ENCODE data around the gene LRP5. TPM values are rescaled to one million over a fixed set of nuclear protein-coding genes. Genes with fewer than 3 reads are reported as not detected.

The LRP5 gene
- total RNA-seq = 0.42 TPM

DNA sequence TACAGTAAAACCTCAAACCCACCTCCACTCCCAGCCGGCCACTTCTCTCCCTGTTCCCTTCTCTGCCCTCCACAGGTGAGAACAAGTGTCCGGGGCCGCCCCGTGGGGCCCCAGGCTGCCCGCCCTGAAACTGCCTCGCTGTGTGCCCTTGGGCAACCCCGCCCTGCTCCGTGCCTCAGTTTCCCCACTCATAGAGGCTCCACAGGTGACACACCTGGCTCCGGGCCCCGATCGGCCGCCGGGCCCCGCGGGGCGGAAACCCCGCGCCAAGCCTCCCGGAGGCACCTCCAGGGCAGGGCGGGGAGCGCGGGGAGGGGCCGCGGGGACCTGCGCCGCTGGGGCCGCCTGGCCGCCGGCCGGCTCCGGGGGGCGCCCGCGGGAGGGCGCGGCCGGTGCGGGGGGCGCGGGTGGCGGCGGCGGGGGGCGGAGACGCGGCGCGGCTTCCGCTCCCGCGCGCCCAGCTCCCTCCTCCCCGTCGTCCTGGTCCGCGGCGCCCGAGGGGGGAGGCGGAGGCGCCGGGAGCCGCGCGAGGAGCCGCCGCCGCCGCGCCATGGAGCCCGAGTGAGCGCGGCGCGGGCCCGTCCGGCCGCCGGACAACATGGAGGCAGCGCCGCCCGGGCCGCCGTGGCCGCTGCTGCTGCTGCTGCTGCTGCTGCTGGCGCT lies at the start of gene LRP5:
Gene LRP5, plus strand, starts transcription at position 475 of the 663 bp plus-strand sequence. Its CDS starts 124 bp downstream, at position 599.
- H3K9me3 ChIP-seq (ENCODE audit: low read depth, low read length) = no peaks in the 10 kb centered on the region
- peak within 1 kb of the TSS; percentile 32 for H3K4me3 ChIP-seq (ENCODE audit: low read length)
- peaks cover 28% of the 10 kb centered on the region for H3K27me3 ChIP-seq (ENCODE audit: insufficient read depth, low read length)
- H3K4me1 ChIP-seq (ENCODE audit: insufficient read depth, low read length) = peaks cover 17% of the 10 kb centered on the region

DNA sequence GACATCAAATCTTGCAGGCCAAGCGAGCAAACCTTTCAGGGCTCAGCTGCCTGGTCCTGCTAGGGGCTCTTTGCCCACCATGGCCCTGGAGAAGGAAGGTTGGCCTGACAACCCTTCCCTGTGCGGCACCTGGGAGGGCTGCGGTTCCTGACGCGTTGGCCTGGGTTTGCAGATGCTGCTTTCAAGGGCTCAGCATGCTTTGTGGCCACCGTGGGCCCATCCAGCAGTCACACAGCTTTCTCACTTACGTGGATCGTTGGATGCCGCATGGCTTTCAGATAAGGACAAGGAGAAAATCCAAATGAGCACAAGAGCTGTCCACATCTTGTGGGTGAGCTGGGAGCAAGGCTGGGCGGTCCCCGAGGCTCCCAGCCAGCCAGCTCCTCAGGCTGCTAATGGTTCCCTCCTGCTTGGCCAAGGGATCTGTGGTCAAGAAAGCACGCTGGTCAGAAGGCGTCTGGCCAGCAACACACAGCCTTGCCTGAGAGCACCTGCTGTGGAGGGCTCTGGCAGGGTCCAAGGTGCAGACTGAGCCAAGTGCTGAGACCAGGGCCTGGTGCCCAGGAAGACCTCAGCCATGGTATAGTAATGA lies 48.9 kb upstream of the LRP5 start:
- Histone ChIP-seq H3K9me3 (ENCODE audit: low read depth, low read length) (no peaks in the 10 kb centered on the region), H3K4me1 (ENCODE audit: insufficient read depth, low read length) (peaks cover 36% of the 10 kb centered on the region), H3K27me3 (ENCODE audit: insufficient read depth, low read length) (no peaks in the 10 kb centered on the region), H3K4me3 (ENCODE audit: low read length) (no peak overlapping the region)

DNA sequence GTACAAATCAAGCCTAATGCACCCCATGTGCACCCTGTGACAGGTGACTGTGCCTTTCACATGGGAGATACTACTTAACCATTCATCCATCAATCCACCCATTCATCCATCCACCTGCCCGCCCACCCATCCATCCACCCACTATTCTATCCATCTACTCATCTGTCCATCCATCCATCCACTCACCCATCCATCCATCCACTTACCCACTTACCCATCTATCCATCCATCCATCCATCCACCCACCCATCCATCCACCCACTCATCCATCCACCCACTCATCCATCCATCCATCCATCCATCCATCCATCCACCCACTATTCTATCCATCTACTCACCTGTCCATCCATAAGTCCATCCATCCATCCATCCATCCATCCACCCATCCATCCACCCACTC lies 48.1 kb upstream of the LRP5 start:
- Histone ChIP-seq H3K9me3 (ENCODE audit: low read depth, low read length) (no peaks in the 10 kb centered on the region), H3K4me3 (ENCODE audit: low read length) (no peak overlapping the region), H3K27me3 (ENCODE audit: insufficient read depth, low read length) (no peaks in the 10 kb centered on the region), H3K4me1 (ENCODE audit: insufficient read depth, low read length) (peaks cover 36% of the 10 kb centered on the region)

DNA sequence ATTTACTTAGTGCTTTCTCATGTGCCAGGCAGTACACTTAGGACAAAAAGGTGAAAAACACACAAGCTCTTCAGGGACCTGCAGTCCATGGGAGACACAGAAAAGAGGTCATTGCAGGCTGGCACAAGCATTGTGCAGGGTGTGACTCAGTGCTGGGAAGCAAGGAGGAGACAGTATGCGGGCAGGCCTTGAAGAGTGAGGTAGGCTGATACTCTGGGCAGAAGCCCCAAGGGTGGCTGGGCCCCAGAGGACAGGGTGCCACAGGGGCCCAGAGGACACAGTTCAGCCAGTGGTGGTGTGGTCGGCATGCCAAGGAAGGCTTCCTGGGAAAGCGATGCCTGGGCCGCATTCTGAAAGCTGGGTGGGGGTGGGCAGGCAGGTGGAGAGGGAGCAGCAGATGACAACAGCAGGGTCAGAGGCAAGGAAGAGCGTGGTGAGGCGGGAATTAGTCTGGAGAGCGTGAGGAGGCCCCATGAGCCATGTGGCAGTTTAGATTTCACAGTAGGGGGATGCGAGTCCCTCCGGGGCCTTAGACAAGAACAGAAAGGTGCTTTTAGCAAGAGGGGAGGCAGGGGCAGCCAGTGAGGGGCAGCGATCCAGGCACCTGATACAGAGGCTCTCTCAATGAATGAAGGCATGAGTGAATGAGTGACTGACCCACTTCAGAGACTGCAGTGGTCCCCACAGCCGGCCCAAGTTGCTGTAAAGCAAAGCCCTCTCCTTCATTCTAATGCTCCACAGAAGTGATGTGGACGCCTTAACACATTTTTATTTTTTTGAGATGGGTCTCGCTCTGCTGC lies 47.5 kb upstream of the LRP5 start:
- no peaks in the 10 kb centered on the region for H3K9me3 ChIP-seq (ENCODE audit: low read depth, low read length)
- H3K4me1 ChIP-seq (ENCODE audit: insufficient read depth, low read length) = peaks cover 42% of the 10 kb centered on the region
- no peak overlapping the region for H3K4me3 ChIP-seq (ENCODE audit: low read length)
- no peaks in the 10 kb centered on the region for H3K27me3 ChIP-seq (ENCODE audit: insufficient read depth, low read length)

DNA sequence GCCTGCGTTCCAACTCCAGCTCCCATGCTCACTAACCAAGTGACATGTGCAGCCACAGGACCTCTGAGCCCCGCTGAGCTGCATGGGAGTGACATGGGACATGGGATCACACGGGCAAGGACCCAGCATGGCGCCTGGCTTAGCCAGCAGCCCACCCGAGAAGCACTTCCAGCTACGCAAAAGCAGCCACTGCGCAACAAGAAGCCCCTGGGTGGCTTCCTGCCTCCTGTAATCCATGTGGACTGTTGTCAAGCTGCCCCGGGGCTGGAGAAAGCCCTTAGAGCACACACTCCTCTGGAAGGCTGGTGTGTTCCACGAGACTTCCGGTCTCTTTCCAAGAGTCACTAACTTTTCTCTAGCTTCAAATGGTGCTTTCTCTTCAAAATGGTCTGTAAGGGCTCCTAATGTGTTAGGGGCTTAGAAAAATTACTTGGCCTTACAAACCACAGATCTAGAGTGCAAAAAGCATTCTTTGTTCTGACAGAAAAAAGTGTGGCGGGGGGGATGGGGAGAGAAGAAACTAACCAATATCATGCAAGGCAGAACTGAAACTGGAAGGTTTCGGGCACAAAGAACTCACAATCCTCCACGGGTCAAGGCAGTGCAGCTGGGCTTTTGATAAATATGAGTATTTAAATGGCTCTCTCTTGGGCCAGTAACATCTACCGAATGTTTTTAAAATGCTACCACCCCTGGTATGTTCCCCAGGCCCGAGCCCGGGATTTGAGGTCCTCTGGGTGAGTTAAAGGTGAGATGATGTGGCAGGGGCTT lies 46.1 kb upstream of the LRP5 start:
- Histone ChIP-seq H3K4me3 (ENCODE audit: low read length) (no peak overlapping the region), H3K9me3 (ENCODE audit: low read depth, low read length) (no peaks in the 10 kb centered on the region), H3K27me3 (ENCODE audit: insufficient read depth, low read length) (no peaks in the 10 kb centered on the region), H3K4me1 (ENCODE audit: insufficient read depth, low read length) (peaks cover 56% of the 10 kb centered on the region)

DNA sequence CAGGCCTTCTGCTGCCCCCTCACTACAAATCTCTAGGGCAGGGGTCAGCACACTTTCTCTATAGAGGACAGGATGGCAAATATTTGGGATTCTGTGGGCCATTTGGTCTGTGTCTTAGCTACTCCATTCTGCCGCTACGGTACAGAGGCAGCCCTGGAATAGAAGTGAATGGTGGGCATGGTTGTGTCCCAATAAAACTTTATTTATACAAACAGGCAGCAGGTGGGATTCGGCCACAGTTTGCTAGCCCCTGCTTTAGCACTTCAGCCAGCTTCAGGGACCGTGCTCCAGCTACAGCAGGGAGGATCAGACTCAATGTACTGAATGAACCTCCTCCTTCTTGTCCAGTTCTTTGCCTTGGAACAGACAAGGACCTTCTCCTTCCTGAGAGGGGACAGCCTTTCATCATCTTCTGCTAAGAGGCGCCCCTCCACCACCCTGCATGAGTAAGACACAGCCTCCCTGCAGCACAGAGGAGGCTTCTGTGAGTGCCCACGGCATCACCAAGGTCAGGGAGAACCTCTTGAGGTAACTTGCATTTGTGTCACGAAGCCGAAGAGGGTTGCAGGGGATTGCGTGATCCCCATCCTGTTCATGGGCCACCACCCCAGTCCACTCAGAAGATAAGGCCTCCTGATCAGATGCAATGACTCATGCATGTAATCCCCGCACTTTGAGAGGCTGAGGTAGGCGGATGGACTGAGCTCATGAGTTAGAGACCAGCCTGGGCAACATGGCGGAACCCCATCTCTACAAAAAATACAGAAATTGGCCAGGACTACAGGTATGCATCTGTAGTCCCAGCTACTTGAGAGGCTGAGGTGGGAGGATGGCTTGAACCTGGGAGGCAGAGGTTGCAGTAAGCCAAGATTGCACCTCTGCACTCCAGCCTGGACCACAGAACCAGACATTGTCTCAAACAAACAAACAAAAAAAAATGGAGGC lies 45.2 kb upstream of the LRP5 start:
- H3K9me3 ChIP-seq (ENCODE audit: low read depth, low read length) = no peaks in the 10 kb centered on the region
- no peak overlapping the region for H3K4me3 ChIP-seq (ENCODE audit: low read length)
- H3K27me3 ChIP-seq (ENCODE audit: insufficient read depth, low read length) = no peaks in the 10 kb centered on the region
- peaks cover 59% of the 10 kb centered on the region for H3K4me1 ChIP-seq (ENCODE audit: insufficient read depth, low read length)

DNA sequence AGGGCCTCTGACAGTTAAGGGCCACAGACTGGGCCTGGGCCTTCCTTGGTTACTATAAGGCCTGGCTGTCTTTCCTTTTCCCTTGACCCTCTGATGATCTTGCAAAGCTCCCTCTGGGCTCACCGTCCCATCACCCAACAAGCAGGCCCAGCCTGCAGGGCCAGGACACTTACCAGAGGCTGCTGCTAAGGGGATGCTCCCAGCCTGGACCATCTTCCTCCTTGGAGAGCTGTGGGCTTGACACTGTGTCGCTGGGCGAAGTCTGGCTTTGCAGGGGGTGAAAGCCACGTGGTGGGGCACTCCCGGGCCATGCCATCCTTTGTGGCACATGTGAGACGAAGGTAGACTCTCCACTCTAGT lies 44.5 kb upstream of the LRP5 start:
- Histone ChIP-seq H3K4me1 (ENCODE audit: insufficient read depth, low read length) (peaks cover 65% of the 10 kb centered on the region), H3K27me3 (ENCODE audit: insufficient read depth, low read length) (no peaks in the 10 kb centered on the region)

DNA sequence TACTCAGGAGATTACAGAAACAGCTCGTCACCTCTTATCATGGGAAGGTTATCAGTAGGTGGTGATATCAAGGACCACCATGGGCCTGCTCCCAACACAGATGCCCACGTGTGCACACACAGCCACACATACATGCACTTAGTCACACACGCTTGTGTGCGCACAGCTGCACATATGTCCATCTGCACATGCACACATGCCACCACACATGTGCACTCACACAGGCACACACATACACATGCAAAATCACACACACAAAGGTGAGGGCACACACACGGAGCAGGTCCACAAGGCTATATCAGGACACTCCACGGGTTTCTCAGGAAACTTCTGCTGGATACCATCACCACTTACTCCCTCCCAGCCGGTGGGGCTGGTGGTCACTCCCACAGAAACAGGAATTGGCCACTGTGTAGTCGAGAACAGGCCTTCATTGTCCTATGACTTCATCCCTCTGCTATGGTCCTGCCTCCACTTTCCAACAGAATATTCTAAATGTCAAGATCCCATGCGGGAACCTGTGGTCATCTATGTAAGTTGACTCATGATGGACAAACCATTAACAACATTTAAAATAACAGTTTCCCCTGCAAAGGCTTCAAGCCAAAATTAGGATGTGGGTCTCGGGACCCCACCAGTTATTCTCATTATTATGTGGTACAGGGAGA lies 42.8 kb upstream of the LRP5 start:
- no peak overlapping the region for H3K4me3 ChIP-seq (ENCODE audit: low read length)
- no peaks in the 10 kb centered on the region for H3K27me3 ChIP-seq (ENCODE audit: insufficient read depth, low read length)
- no peaks in the 10 kb centered on the region for H3K9me3 ChIP-seq (ENCODE audit: low read depth, low read length)
- H3K4me1 ChIP-seq (ENCODE audit: insufficient read depth, low read length) = peaks cover 82% of the 10 kb centered on the region

More for the DNA sequence above, 44.5 kb upstream of the LRP5 start:
- Histone ChIP-seq H3K4me3 (ENCODE audit: low read length) (no peak overlapping the region), H3K9me3 (ENCODE audit: low read depth, low read length) (no peaks in the 10 kb centered on the region)

DNA sequence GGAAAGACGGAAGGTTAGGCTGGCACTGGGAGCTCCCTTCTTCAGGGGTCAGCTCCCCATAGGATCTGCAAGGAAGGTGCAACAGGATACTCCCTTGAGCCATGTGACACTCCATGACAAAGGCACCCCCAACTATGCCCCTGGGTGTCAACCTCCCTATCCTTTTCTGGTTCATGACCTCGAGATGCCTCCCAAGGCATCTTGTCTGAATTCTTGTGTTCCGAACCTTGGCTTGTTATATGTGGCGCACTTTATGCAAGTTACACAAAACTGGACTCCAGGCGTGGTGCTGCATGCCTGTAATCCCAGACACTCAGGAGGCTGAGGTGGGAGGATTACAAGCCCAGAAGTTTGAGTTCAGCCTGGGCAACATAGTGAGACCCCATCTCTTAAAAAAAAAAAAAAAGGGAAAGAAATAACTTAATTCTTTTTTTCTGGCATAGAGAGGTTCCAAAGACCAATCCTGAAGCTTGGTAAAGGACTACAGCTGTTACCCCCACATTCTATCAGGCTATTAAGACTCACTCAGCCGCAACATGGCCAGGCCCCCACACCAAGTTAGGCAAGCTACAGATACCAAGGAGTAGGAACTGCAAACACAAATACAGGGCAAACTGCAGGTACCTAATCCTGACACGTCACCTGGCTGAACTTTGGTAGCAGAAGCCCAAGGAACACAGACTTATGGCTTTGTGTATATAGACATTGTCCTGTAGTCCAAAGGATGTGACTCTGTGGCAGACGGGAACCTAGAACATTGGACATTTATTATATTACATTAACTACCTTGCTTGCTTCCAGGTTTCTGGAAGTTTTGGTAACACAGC lies 42.0 kb upstream of the LRP5 start:
- Histone ChIP-seq H3K9me3 (ENCODE audit: low read depth, low read length) (no peaks in the 10 kb centered on the region), H3K4me1 (ENCODE audit: insufficient read depth, low read length) (peaks cover 74% of the 10 kb centered on the region), H3K27me3 (ENCODE audit: insufficient read depth, low read length) (no peaks in the 10 kb centered on the region), H3K4me3 (ENCODE audit: low read length) (peak overlapping the region; percentile 63)

DNA sequence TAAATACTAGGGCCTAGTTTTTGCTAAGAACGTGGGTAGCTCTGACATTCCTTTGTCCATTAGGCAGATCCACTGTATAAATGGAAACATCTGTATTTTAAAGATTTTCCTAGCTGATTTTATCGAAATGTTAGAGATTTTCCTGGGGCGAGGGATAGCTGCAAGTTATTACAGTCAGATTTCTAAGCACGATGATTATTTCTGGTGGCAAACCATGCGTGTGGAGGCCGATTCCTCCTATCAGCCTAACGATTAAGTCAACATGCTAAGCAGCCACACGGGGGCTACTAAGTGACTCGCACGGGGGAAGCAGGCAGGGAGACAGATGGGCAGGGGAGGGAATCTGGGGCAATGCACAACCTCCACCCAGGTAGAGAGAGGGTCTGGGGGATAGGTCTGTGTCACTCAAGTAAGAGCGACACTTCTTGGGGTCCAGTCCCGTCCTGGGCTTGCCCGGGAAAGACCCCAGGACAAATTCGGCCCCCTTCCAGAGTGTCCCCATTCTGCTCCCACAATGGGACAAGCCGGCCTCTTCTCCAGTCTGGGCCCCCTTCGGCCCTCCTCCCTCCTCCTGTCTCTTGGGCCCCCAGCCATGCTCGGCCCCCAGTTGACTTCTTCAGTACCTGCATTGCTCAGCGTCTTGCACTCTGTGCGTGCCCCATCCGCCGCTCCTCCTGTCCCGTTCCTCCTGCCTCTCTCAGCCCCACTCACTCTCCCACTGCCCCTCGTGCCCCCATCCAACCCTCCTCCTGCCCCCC lies 41.2 kb upstream of the LRP5 start:
- Histone ChIP-seq H3K4me1 (ENCODE audit: insufficient read depth, low read length) (peaks cover 66% of the 10 kb centered on the region), H3K27me3 (ENCODE audit: insufficient read depth, low read length) (no peaks in the 10 kb centered on the region), H3K9me3 (ENCODE audit: low read depth, low read length) (no peaks in the 10 kb centered on the region), H3K4me3 (ENCODE audit: low read length) (peak overlapping the region; percentile 63)

DNA sequence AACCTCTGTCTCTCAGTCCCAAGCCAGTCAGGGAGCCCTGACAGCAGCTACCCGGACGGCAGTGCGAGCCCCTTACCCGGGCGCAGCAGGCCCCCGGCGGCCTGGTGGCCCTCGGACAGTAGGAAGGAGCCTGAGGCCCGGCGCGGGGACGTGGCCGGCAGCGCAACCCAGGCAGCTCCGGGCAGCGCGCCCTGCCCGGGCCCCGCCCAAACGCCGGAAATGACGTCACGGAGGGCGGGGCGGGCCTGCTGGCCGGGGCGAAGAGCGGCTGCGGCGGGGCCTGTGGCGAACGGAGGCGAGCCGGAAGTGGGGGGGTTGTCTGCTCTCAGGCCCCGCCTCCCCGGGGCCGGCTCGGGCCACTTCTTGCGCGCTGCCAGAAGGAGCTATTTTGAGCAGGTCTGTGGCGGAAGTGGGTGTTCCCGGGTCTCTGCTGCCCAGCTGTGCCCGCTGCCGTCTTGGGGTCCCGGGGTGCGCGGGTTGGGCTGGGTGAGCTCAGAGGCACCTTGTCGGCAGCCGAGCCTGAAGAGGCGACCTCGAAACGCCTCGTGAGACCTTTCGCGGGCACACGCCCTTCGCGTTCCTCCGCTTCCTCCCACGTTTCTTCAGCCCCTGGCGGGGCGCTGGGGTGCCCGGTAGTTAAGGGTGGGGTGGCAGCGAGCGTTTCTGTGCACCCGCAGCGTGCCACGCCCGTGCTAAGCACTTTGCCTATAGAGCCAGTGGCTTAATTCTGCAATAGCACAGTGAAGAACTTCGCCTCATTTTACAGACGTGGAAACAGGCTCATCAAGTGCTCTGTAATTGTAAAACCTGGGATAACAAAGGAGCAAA lies 40.4 kb upstream of the LRP5 start, which contains the start of gene C11orf24:
Gene C11orf24, minus strand, starts transcription at position 193 of the 828 bp plus-strand sequence. CDS start 8,206 bp downstream, outside the sequence.
- Histone ChIP-seq H3K4me3 (ENCODE audit: low read length) (peak within 1 kb of the TSS; percentile 63), H3K9me3 (ENCODE audit: low read depth, low read length) (no peaks in the 10 kb centered on the region), H3K4me1 (ENCODE audit: insufficient read depth, low read length) (peaks cover 58% of the 10 kb centered on the region), H3K27me3 (ENCODE audit: insufficient read depth, low read length) (no peaks in the 10 kb centered on the region)
